Stomach (tissue), 4 donors: ENCODE measurements around the gene CD14.

Experiments
- CTCF ChIP-seq, 7 experiments: fragments of 450-650 bp in 4 of 7; fragments of 200-600 bp in 3 of 7; sonication (generic) in 3 of 7; IDR thresholded peaks; one replicate each; pipeline ENCODE4 v1.5.1; 2016 to 2019; ENCODE audit warnings: antibody characterized with exemption in 7 of 7, control low read depth in 2 of 7, mild to moderate bottlenecking in 1 of 7
- EP300 ChIP-seq: sonication (generic); formaldehyde crosslinking; IDR thresholded peaks from one replicate; pipeline ENCODE4 v1.6.1; 2017; ENCODE audit warnings: antibody characterized with exemption
- POLR2A ChIP-seq, 4 donors: fragments of 450-650 bp; IDR thresholded peaks; one replicate each; pipeline ENCODE4 v1.6.1; 2016; ENCODE audit warnings: antibody characterized with exemption in 4 of 4, control low read depth in 2 of 4, mild to moderate bottlenecking in 1 of 4, moderate library complexity in 1 of 4

GRCh38 chr5:140631831-140632365 is 1.1 kb downstream of the CD14 start:
- TF ChIP-seq POLR2A (IDR thresholded peaks at IDR 0.05): no peak
- TF ChIP-seq CTCF (IDR thresholded peaks at IDR 0.05): no peak
- TF ChIP-seq EP300: no peak
